GM21529 (cell line): Measurements from ENCODE around the gene NXPE3.

Experiments used
- ATAC-seq: cut with Tn5 transposase; IDR thresholded peaks from one replicate; pipeline ENCODE4 v1.9.1; 2021; ENCODE audit not compliant: unreplicated experiment

The NXPE3 gene

GRCh38 chr3:101828276-101828675 lies 49.3 kb downstream of the NXPE3 start:
- ATAC-seq = no peak

GRCh38 chr3:101828691-101829436 lies 49.9 kb downstream of the NXPE3 start:
- peak; percentile 52 for ATAC-seq

- ATAC-seq = no peak
Measured at GRCh38 chr3:101829437-101829830, 50.4 kb downstream of the NXPE3 start.

- ATAC-seq = peak; percentile 16
Measured at GRCh38 chr3:101829874-101830273, 50.9 kb downstream of the NXPE3 start.

GRCh38 chr3:101833446-101833974 lies 54.5 kb downstream of the NXPE3 start:
- ATAC-seq = no peak

- no peak for ATAC-seq
Measured at GRCh38 chr3:101835676-101836075, 56.7 kb downstream of the NXPE3 start.

- ATAC-seq = no peak
Measured at GRCh38 chr3:101836160-101836559, 57.1 kb downstream of the NXPE3 start.

- peak; percentile 45 for ATAC-seq
Measured at GRCh38 chr3:101836652-101837598, 57.9 kb downstream of the NXPE3 start.

GRCh38 chr3:101838691-101839090 lies 59.7 kb downstream of the NXPE3 start:
- no peak for ATAC-seq

- no peak for ATAC-seq
Measured at GRCh38 chr3:101840066-101840465, 61.1 kb downstream of the NXPE3 start.

- ATAC-seq = no peak
Measured at GRCh38 chr3:101842245-101842934, 63.4 kb downstream of the NXPE3 start.

GRCh38 chr3:101842935-101843330 lies 63.9 kb downstream of the NXPE3 start:
- no peak for ATAC-seq

- ATAC-seq = no peak
Measured at GRCh38 chr3:101845425-101845824, 66.4 kb downstream of the NXPE3 start.

GRCh38 chr3:101846709-101847108 lies 67.7 kb downstream of the NXPE3 start:
- no peak for ATAC-seq

GRCh38 chr3:101847328-101847727 lies 68.3 kb downstream of the NXPE3 start:
- no peak for ATAC-seq

- no peak for ATAC-seq
Measured at GRCh38 chr3:101848326-101848725, 69.3 kb downstream of the NXPE3 start.

- peak; percentile 75 for ATAC-seq
Measured at GRCh38 chr3:101848754-101849713, 70.0 kb downstream of the NXPE3 start, which contains the start of gene NFKBIZ. Gene NFKBIZ (plus strand): TSS chr3:101849514. CDS start chr3:101849629, 115 bp downstream.

GRCh38 chr3:101849714-101850245 lies 70.8 kb downstream of the NXPE3 start:
- ATAC-seq = peak; percentile 28

- ATAC-seq = peak; percentile 23
Measured at GRCh38 chr3:101850246-101851051, 71.4 kb downstream of the NXPE3 start.
